ENCODE measurements around the gene GSC2. TPM values are rescaled to one million over a fixed set of nuclear protein-coding genes. Genes with fewer than 3 reads are reported as not detected.

GSC2 gene
- total RNA-seq, 1 experiment from 2014 or later = not detected

- no peak for DNase-seq
- H3K27me3 ChIP-seq = no peaks in the 10 kb centered on the region
- no peak overlapping the region for H3K4me3 ChIP-seq
- no peaks in the 10 kb centered on the region for H3K9me3 ChIP-seq
- peaks cover 4% of the 10 kb centered on the region for H3K36me3 ChIP-seq
These were observed 31.7 kb downstream of the GSC2 start for GRCh38 chr22:19118329-19118880.

GRCh38 chr22:19117111-19117512, 33.0 kb downstream of the GSC2 start:
- no peak for DNase-seq
- Histone ChIP-seq H3K36me3 (peaks cover 4% of the 10 kb centered on the region), H3K4me3 (no peak overlapping the region), H3K9me3 (no peaks in the 10 kb centered on the region), H3K27me3 (no peaks in the 10 kb centered on the region)

GRCh38 chr22:19115628-19116027, 34.5 kb downstream of the GSC2 start:
- DNase-seq = no peak
- H3K9me3 ChIP-seq = no peaks in the 10 kb centered on the region
- no peak overlapping the region for H3K4me3 ChIP-seq
- H3K36me3 ChIP-seq = peaks cover 4% of the 10 kb centered on the region
- H3K27me3 ChIP-seq = no peaks in the 10 kb centered on the region

- H3K4me3 ChIP-seq = no peak overlapping the region
- no peaks in the 10 kb centered on the region for H3K9me3 ChIP-seq
- DNase-seq = no peak
These were observed 35.0 kb downstream of the GSC2 start for GRCh38 chr22:19114984-19115552.

GRCh38 chr22:19113429-19113828, 36.7 kb downstream of the GSC2 start:
- no peak for DNase-seq

More at GRCh38 chr22:19114984-19115552, 35.0 kb downstream of the GSC2 start:
- no peaks in the 10 kb centered on the region for H3K27me3 ChIP-seq
- H3K36me3 ChIP-seq = no peaks in the 10 kb centered on the region; the same call in 1 of the 2 replicates

GRCh38 chr22:19111584-19111983, 38.5 kb downstream of the GSC2 start:
- H3K9me3 ChIP-seq = no peaks in the 10 kb centered on the region
- DNase-seq = no peak
- H3K4me3 ChIP-seq = no peak overlapping the region

More at GRCh38 chr22:19113429-19113828, 36.7 kb downstream of the GSC2 start:
- H3K4me3 ChIP-seq = no peak overlapping the region
- H3K27me3 ChIP-seq = no peaks in the 10 kb centered on the region
- H3K36me3 ChIP-seq = no peaks in the 10 kb centered on the region; the same call in 1 of the 2 replicates
- H3K9me3 ChIP-seq = no peaks in the 10 kb centered on the region

GRCh38 chr22:19111140-19111539, 39.0 kb downstream of the GSC2 start:
- Histone ChIP-seq H3K27me3 (no peaks in the 10 kb centered on the region), H3K4me3 (no peak overlapping the region), H3K9me3 (no peaks in the 10 kb centered on the region), H3K36me3 (no peaks in the 10 kb centered on the region)
- no peak for DNase-seq

More at GRCh38 chr22:19111584-19111983, 38.5 kb downstream of the GSC2 start:
- Histone ChIP-seq H3K36me3 (no peaks in the 10 kb centered on the region), H3K27me3 (no peaks in the 10 kb centered on the region)

- Histone ChIP-seq H3K4me3 (no peak overlapping the region), H3K27me3 (no peaks in the 10 kb centered on the region), H3K36me3 (no peaks in the 10 kb centered on the region), H3K9me3 (no peaks in the 10 kb centered on the region)
- no peak for DNase-seq
These were observed 39.4 kb downstream of the GSC2 start for GRCh38 chr22:19110646-19111045.

- Histone ChIP-seq H3K9me3 (no peaks in the 10 kb centered on the region), H3K4me3 (no peak overlapping the region), H3K36me3 (no peaks in the 10 kb centered on the region), H3K27me3 (no peaks in the 10 kb centered on the region)
- no peak for DNase-seq
These were observed 40.0 kb downstream of the GSC2 start for GRCh38 chr22:19110064-19110458.

- no peaks in the 10 kb centered on the region for H3K9me3 ChIP-seq
- no peak overlapping the region for H3K4me3 ChIP-seq
- peak; percentile 30 for DNase-seq
- no peaks in the 10 kb centered on the region for H3K36me3 ChIP-seq
- H3K27me3 ChIP-seq = no peaks in the 10 kb centered on the region
These were observed 40.7 kb downstream of the GSC2 start for GRCh38 chr22:19109198-19110063.

GRCh38 chr22:19108807-19109197, 41.3 kb downstream of the GSC2 start:
- no peak overlapping the region for H3K4me3 ChIP-seq
- H3K9me3 ChIP-seq = no peaks in the 10 kb centered on the region
- H3K27me3 ChIP-seq = no peaks in the 10 kb centered on the region
- no peaks in the 10 kb centered on the region for H3K36me3 ChIP-seq
- DNase-seq = no peak

- H3K27me3 ChIP-seq = no peaks in the 10 kb centered on the region
- no peak for DNase-seq
- no peaks in the 10 kb centered on the region for H3K9me3 ChIP-seq
- no peak overlapping the region for H3K4me3 ChIP-seq
- no peaks in the 10 kb centered on the region for H3K36me3 ChIP-seq
These were observed 42.4 kb downstream of the GSC2 start for GRCh38 chr22:19107730-19108074.

- no peak for DNase-seq
- Histone ChIP-seq H3K36me3 (no peaks in the 10 kb centered on the region), H3K4me3 (no peak overlapping the region), H3K27me3 (no peaks in the 10 kb centered on the region), H3K9me3 (no peaks in the 10 kb centered on the region)
These were observed 43.0 kb downstream of the GSC2 start for GRCh38 chr22:19106886-19107729.

- Histone ChIP-seq H3K27me3 (no peaks in the 10 kb centered on the region), H3K4me3 (no peak overlapping the region), H3K36me3 (no peaks in the 10 kb centered on the region), H3K9me3 (no peaks in the 10 kb centered on the region)
- DNase-seq = no peak
These were observed 44.0 kb downstream of the GSC2 start for GRCh38 chr22:19105867-19106802.

GRCh38 chr22:19105456-19105855, 44.6 kb downstream of the GSC2 start:
- H3K27me3 ChIP-seq = no peaks in the 10 kb centered on the region
- no peak for DNase-seq
- H3K4me3 ChIP-seq = no peak overlapping the region
- no peaks in the 10 kb centered on the region for H3K36me3 ChIP-seq
- no peaks in the 10 kb centered on the region for H3K9me3 ChIP-seq
